BE2C (cell line): ENCODE data around the gene POU6F2.

ENCODE experiments used
- DNase-seq: peaks from one replicate; pipeline ENCODE4 v3.0.0-alpha.2; 2020
- H3K27me3 ChIP-seq: fragments of 250-450 bp; sonication (Bioruptor Pico); 2 replicates; pipeline ENCODE4 v1.5.1; 2020; ENCODE audit warnings: mild to moderate bottlenecking
- H3K36me3 ChIP-seq: fragments of 250-450 bp; sonication (Bioruptor Pico); 2 replicates; pipeline ENCODE4 v1.5.1; 2020; ENCODE audit warnings: mild to moderate bottlenecking
- H3K4me1 ChIP-seq: fragments of 250-450 bp; sonication (Bioruptor Pico); 2 replicates; pipeline ENCODE4 v1.5.1; 2020
- H3K4me3 ChIP-seq: 2 replicates; pipeline ENCODE4 v1.5.1; 2011; ENCODE audit warnings: low read depth, low read length
- H3K9me3 ChIP-seq: fragments of 250-450 bp; sonication (Bioruptor Pico); 2 replicates; pipeline ENCODE4 v1.5.1; 2020
- TF ChIP-seq, protein P1 (sequence below): IDR thresholded peaks from 2 replicates; pipeline ENCODE4 v1.5.1; 2012; ENCODE audit warnings: mild to moderate bottlenecking, low read depth, low read length

Gene POU6F2

DNA sequence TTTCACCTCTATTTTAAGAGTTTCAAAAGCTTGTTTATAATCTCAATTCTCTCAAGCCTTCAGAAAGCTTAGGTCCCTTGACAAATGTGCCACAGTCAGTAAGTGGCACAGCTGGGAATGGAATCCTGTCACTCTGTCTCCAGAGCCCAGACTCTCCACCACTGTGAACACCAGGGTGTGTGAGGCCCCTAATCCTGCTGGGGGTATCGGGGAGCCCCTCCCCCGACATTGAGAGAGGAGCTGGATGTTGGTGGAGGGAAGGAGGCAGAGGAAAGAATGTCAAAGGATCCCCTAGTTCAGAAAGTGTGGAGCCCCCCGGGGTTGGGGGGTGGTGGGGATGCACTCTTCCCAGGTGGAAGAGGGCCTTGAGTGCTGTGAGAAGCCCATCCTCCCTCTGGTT, 454.7 kb downstream of the POU6F2 start:
- TF ChIP-seq, protein P1, sequence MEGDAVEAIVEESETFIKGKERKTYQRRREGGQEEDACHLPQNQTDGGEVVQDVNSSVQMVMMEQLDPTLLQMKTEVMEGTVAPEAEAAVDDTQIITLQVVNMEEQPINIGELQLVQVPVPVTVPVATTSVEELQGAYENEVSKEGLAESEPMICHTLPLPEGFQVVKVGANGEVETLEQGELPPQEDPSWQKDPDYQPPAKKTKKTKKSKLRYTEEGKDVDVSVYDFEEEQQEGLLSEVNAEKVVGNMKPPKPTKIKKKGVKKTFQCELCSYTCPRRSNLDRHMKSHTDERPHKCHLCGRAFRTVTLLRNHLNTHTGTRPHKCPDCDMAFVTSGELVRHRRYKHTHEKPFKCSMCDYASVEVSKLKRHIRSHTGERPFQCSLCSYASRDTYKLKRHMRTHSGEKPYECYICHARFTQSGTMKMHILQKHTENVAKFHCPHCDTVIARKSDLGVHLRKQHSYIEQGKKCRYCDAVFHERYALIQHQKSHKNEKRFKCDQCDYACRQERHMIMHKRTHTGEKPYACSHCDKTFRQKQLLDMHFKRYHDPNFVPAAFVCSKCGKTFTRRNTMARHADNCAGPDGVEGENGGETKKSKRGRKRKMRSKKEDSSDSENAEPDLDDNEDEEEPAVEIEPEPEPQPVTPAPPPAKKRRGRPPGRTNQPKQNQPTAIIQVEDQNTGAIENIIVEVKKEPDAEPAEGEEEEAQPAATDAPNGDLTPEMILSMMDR: no peak
- no peaks in the 10 kb centered on the region for H3K36me3 ChIP-seq
- peaks cover 4% of the 10 kb centered on the region; the same call in 1 of the 2 replicates for H3K27me3 ChIP-seq
- DNase-seq: no peak
- H3K9me3 ChIP-seq: no peaks in the 10 kb centered on the region
- H3K4me3 ChIP-seq: no peak overlapping the region
- no peaks in the 10 kb centered on the region for H3K4me1 ChIP-seq

DNA sequence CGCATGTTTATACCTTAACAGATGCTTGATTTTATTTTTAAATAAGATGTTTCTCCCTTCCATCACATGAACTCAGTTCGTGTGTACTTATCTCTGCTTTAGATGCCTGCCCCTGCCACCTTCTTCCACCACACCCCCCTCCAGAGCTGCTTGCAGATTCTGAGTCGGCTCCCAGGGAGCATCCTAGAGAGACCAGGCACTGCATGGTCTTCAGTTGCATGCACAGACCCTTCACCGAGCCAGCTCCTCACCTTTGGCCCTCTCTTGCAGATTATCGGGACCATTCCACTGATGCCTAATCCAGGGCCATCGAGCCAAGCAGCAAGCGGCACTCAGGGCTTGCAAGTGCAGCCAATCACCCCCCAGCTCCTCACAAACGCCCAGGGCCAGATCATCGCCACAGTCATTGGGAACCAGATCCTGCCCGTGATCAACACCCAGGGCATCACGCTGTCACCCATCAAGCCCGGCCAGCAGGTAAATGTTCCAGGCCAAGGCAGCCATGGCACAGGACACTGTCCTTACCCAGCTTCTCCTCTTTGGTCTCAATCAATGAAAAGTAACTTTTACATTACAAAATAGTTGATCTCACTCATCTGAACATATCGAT, 455.2 kb downstream of the POU6F2 start:
- TF ChIP-seq, protein P1: no peak
- H3K4me1 ChIP-seq: no peaks in the 10 kb centered on the region
- H3K36me3 ChIP-seq: no peaks in the 10 kb centered on the region
- no peak for DNase-seq
- H3K4me3 ChIP-seq: no peak overlapping the region
- no peaks in the 10 kb centered on the region for H3K9me3 ChIP-seq
- peaks cover 4% of the 10 kb centered on the region; the same call in 1 of the 2 replicates for H3K27me3 ChIP-seq

DNA sequence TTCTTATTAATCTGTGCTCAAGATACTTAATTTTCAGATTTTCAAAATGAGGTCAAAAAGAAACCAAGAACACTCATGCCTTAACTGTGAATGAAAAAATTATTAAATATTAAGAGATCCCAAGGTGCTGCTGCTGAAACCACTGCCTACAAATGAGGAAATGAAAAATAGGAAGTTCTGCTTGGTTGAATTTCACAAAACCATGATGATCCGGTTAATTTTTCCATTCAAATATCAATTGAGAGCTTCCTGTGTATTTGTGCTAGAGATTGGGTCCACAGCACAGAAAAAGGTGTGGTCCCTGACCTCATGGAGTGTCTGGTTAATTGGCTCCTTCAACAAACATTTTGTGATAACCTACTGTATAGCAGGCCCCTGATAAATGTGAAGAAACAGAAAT, 455.8 kb downstream of the POU6F2 start:
- no peaks in the 10 kb centered on the region for H3K36me3 ChIP-seq
- no peak for DNase-seq
- TF ChIP-seq, protein P1: no peak
- peaks cover 4% of the 10 kb centered on the region; the same call in 1 of the 2 replicates for H3K27me3 ChIP-seq
- H3K4me3 ChIP-seq: no peak overlapping the region
- H3K9me3 ChIP-seq: no peaks in the 10 kb centered on the region
- H3K4me1 ChIP-seq: no peaks in the 10 kb centered on the region

DNA sequence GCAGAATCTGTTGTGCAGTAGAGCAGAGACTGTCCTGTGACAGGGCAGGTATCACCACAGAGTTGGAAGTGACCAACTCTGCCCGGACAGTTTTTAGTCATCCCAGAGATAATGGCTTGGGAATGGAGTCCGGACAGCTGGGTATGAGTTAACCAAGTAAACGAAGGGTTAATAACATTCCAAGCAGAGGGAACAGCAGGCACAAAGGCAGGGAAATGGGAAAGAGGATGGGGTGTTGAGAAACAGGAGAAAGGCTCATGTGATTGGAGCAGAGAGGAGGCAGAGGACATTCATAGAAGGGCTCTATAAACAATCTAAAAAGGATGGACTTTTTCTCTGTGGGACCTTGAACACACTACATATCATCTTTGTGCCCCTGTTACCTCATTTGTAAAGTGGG, 456.3 kb downstream of the POU6F2 start:
- DNase-seq: no peak
- no peak overlapping the region for H3K4me3 ChIP-seq
- TF ChIP-seq, protein P1: no peak
- no peaks in the 10 kb centered on the region for H3K9me3 ChIP-seq
- no peaks in the 10 kb centered on the region for H3K4me1 ChIP-seq
- H3K36me3 ChIP-seq: no peaks in the 10 kb centered on the region
- H3K27me3 ChIP-seq: peaks cover 4% of the 10 kb centered on the region; the same call in 1 of the 2 replicates

DNA sequence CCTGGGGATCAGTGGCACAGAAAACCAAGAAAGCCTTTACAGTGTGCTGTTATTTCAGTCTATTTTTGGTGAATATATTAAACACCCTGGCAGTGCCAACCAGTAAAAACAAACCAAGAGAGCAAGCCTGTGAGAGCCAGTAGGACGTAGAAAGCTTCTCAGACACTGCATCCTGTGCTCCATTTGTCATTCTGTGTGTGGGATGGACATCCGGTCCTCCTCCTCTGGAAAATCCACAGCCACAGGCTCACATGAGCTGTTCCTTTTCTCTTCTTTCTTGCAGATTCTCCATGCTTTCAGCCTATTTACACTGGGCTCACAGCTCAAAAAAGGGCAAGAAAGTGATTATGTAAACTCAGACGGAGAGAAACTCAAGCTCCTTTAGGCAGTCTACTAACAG, 468.8 kb downstream of the POU6F2 start:
- Histone ChIP-seq H3K4me3 (no peak overlapping the region), H3K9me3 (no peaks in the 10 kb centered on the region), H3K27me3 (peaks cover 34% of the 10 kb centered on the region), H3K4me1 (no peaks in the 10 kb centered on the region), H3K36me3 (no peaks in the 10 kb centered on the region)
- TF ChIP-seq, protein P1: no peak
- no peak for DNase-seq

DNA sequence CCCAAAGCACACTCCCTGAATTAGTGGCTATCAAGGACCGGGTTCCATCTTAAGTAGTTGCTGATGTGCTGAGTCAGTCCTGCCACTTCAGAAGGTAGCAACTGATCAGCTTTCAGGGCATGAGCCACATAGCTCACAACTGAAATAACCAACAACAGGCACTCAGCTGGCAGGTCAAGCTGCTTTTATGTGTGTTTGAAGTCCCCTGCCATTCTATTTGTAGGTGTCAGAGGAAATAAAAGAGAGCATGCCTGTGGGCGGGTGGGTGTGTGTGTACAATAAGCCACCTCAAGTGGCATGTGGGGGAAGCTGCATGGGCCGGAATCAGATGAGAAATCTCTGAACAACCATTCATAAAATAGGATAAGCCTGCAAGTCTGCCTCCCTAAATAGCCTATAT, 474.2 kb downstream of the POU6F2 start:
- Histone ChIP-seq H3K4me3 (no peak overlapping the region), H3K9me3 (no peaks in the 10 kb centered on the region), H3K27me3 (peaks cover 20% of the 10 kb centered on the region), H3K36me3 (no peaks in the 10 kb centered on the region), H3K4me1 (no peaks in the 10 kb centered on the region)
- TF ChIP-seq, protein P1: no peak
- DNase-seq: no peak
